HEK293 (cell line): ENCODE results near the gene HOXD1.

ENCODE experiments used
- CTCF ChIA-PET: fragments of 350-600 bp; formaldehyde crosslinking; extraction: SDS; loops from one replicate; lab custom pipeline; 2021; ENCODE audit warnings: antibody characterized with exemption; lab: Yijun Ruan, JAX
- POLR2A ChIA-PET: fragments of 300-600 bp; formaldehyde crosslinking; extraction: SDS; loops from one replicate; lab custom pipeline; 2020; ENCODE audit warnings: antibody characterized with exemption, inconsistent platforms; lab: Yijun Ruan, JAX
- H3K27ac ChIP-seq: fragments of 200-500 bp; sonication (Bioruptor generic); 2 replicates; pipeline ENCODE4 v1.5.1; 2014; ENCODE audit warnings: low read depth, low read length, control low read depth, inconsistent platforms; ENCODE audit errors: extremely low read depth
- H3K36me3 ChIP-seq, 2 experiments: fragments of 200-500 bp in 1 of 2; sonication (Bioruptor generic) in 1 of 2; 1 replicate in 1 of 2; 2 replicates in 1 of 2; pipeline ENCODE4 v1.5.1; 2014 to 2017; ENCODE audit warnings: inconsistent platforms in 2 of 2, low read length in 2 of 2; ENCODE audit not compliant: control insufficient read depth in 2 of 2, insufficient read depth in 1 of 2
- H3K4me1 ChIP-seq: fragments of 200-500 bp; sonication (Bioruptor generic); 2 replicates; pipeline ENCODE4 v1.5.1; 2014; ENCODE audit warnings: mild to moderate bottlenecking, low read length, inconsistent platforms; ENCODE audit not compliant: control insufficient read depth, insufficient read depth
- H3K4me3 ChIP-seq: 2 replicates; pipeline ENCODE4 v1.5.1; 2011; ENCODE audit warnings: low read depth, mild to moderate bottlenecking, control low read depth, low read length, moderate library complexity
- H3K9me3 ChIP-seq: fragments of 200-500 bp; sonication (Bioruptor generic); 2 replicates; pipeline ENCODE4 v1.5.1; 2014; ENCODE audit warnings: low read depth, low read length, inconsistent platforms; ENCODE audit not compliant: control insufficient read depth, insufficient read depth
- GFI1B ChIP-seq: fragments of 450-650 bp; formaldehyde crosslinking; IDR thresholded peaks from 2 replicates; pipeline ENCODE4 v1.5.1; 2016; ENCODE audit warnings: missing biosample characterization, missing genetic modification characterization
- GLI4 ChIP-seq: fragments of 450-650 bp; formaldehyde crosslinking; IDR thresholded peaks from 2 replicates; pipeline ENCODE4 v1.5.1; 2016; ENCODE audit warnings: missing biosample characterization, missing genetic modification characterization
- HOXD13 ChIP-seq: sonication (generic); formaldehyde crosslinking; IDR thresholded peaks from 2 replicates; pipeline ENCODE4 v1.8.0; 2022; ENCODE audit warnings: missing genetic modification reagents, borderline replicate concordance
- SCRT1 ChIP-seq: fragments of 450-650 bp; formaldehyde crosslinking; IDR thresholded peaks from 2 replicates; pipeline ENCODE4 v1.5.1; 2016; ENCODE audit warnings: missing biosample characterization, missing genetic modification characterization, borderline replicate concordance
- SP2 ChIP-seq: fragments of 450-650 bp; formaldehyde crosslinking; IDR thresholded peaks from 2 replicates; pipeline ENCODE4 v1.5.1; 2016; ENCODE audit warnings: missing biosample characterization, missing genetic modification characterization
- YY2 ChIP-seq: fragments of 450-650 bp; formaldehyde crosslinking; IDR thresholded peaks from 2 replicates; pipeline ENCODE4 v1.5.1; 2016; ENCODE audit warnings: missing biosample characterization, missing genetic modification characterization
- ZBTB20 ChIP-seq: fragments of 450-650 bp; formaldehyde crosslinking; IDR thresholded peaks from 2 replicates; pipeline ENCODE4 v1.5.1; 2016; ENCODE audit warnings: missing biosample characterization, missing genetic modification characterization
- ZNF112 ChIP-seq: fragments of 450-650 bp; formaldehyde crosslinking; IDR thresholded peaks from 2 replicates; pipeline ENCODE4 v1.5.0; 2017; ENCODE audit warnings: missing biosample characterization, missing genetic modification characterization
- ZNF211 ChIP-seq: fragments of 450-650 bp; formaldehyde crosslinking; IDR thresholded peaks from 2 replicates; pipeline ENCODE4 v1.5.1; 2016; ENCODE audit warnings: low read depth, missing biosample characterization, missing genetic modification characterization
- ZNF24 ChIP-seq: fragments of 450-650 bp; formaldehyde crosslinking; IDR thresholded peaks from 2 replicates; pipeline ENCODE4 v1.5.1; 2016; ENCODE audit warnings: missing biosample characterization, missing genetic modification characterization
- ZNF302 ChIP-seq: fragments of 450-650 bp; formaldehyde crosslinking; IDR thresholded peaks from 2 replicates; pipeline ENCODE4 v1.5.1; 2016; ENCODE audit warnings: missing biosample characterization, missing genetic modification characterization, low read depth
- ZNF398 ChIP-seq: fragments of 450-650 bp; formaldehyde crosslinking; IDR thresholded peaks from 2 replicates; pipeline ENCODE4 v1.5.1; 2017; ENCODE audit warnings: missing biosample characterization, missing genetic modification characterization
- ZNF423 ChIP-seq: fragments of 450-650 bp; formaldehyde crosslinking; IDR thresholded peaks from 2 replicates; pipeline ENCODE4 v1.5.1; 2016; ENCODE audit warnings: missing biosample characterization, missing genetic modification characterization
- ZNF544 ChIP-seq: fragments of 450-650 bp; formaldehyde crosslinking; IDR thresholded peaks from 2 replicates; pipeline ENCODE4 v1.5.0; 2017; ENCODE audit warnings: missing biosample characterization, missing genetic modification characterization
- ZNF549 ChIP-seq: fragments of 450-650 bp; IDR thresholded peaks from 2 replicates; pipeline ENCODE4 v1.5.1; 2018; ENCODE audit warnings: missing biosample characterization, missing genetic modification characterization, mild to moderate bottlenecking, inconsistent platforms, moderate library complexity
- ZNF626 ChIP-seq: fragments of 450-650 bp; sonication (Bioruptor Pico); formaldehyde crosslinking; IDR thresholded peaks from 2 replicates; pipeline ENCODE4 v1.5.1; 2018; ENCODE audit warnings: missing biosample characterization, missing genetic modification characterization, inconsistent platforms
- ZNF837 ChIP-seq: fragments of 450-650 bp; formaldehyde crosslinking; IDR thresholded peaks from 2 replicates; pipeline ENCODE4 v1.5.1; 2016; ENCODE audit warnings: missing biosample characterization, missing genetic modification characterization
- ZNF843 ChIP-seq: fragments of 450-650 bp; formaldehyde crosslinking; IDR thresholded peaks from 2 replicates; pipeline ENCODE4 v1.5.1; 2016; ENCODE audit warnings: missing biosample characterization, missing genetic modification characterization
- ZXDB ChIP-seq: fragments of 450-650 bp; formaldehyde crosslinking; IDR thresholded peaks from 2 replicates; pipeline ENCODE4 v1.5.1; 2016; ENCODE audit warnings: missing biosample characterization, missing genetic modification characterization
- TF ChIP-seq, protein P1 (sequence below): fragments of 450-650 bp; formaldehyde crosslinking; IDR thresholded peaks from 2 replicates; pipeline ENCODE4 v1.5.1; 2016; ENCODE audit warnings: missing biosample characterization, missing genetic modification characterization
- TF ChIP-seq, protein P2 (sequence below): fragments of 450-650 bp; formaldehyde crosslinking; IDR thresholded peaks from 2 replicates; pipeline ENCODE4 v1.5.1; 2016; ENCODE audit warnings: missing biosample characterization, missing genetic modification characterization

Gene HOXD1

DNA sequence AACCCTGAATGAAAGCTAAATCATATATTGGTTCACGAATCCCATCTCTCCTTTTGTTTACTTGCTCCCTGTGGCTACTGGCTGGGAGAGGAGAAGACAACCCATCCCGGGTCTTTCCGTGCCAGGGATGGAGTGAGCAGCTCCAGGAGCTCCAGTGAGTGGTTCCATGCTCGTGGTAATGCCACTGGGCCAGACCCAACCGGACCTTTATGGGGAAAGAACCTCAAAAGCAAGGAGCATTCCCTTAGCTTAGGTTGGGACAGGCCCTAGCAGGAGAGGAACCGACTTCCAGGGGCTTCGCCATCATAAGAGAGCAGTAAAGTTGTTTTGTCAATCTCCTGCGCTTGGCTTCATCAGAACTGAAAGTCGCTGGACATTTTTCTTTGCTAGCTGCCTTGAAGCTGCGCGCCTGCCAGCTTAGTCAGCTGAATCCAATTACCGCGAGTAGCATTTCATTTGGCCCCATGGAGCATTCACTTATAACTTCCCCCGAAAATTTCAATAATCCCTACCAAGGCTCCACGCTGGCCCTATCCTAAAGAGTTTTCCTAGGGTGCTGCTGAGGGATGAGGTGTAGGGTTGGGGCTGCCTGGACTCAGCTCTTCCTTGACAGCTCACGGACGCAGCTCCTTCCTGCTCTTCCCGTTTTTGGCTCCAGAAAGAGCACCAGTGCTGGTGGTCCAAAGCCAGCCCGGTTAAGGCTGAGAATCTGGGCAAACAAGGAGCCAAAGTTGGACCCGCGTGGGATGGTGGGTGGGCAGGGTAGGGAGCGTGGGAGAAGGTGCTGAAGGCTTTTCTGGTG is 26.4 kb upstream of the HOXD1 start (continued):
- TF ChIP-seq GFI1B (no peak), ZNF843 (tag by site-specific recombination) (no peak), SP2 (tag by site-specific recombination) (no peak), ZXDB (no peak), ZNF398 (no peak), SCRT1 (tag by site-specific recombination) (no peak), ZNF423 (tag by site-specific recombination) (no peak), ZNF302 (tag by site-specific recombination) (no peak), ZNF626 (tag by site-specific recombination) (no peak)
- TF ChIP-seq, all 188 proteins: peak for 0

DNA sequence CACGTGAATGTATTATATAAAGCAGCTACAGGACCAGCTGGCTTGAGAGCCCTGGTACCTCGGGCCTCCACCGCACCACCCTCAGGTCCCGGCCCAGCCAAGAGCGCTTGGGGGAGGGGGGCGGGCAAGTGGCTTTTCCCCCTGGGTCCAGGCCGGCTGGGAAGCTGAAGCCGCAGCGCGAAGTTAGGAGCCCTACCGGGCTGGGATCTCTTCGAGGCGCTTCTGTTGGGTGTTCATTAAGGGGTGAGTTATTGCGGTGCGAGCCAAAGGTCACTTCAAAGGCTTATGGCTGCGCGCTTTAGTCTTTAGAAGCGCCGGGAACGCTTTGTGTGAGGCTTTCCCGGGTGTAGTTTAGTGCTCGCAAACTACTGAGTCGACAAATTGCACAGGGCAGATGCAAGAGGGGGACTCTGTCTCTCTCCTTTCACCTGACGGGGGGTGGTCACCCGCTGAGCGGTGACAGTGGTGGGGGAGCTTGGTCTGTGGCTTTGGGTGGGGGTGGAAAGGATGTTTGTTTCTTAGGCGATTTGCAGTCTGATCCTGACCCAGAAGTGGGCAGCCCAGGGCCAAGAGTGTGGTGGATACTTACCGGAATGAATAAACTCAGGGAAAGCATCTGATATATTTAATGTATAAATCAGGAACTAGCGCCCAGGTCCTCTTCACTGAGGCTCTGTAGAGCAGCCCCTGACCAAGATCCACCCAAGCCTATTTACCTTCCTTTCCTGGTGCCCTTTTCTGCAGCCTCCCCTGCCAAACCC is 25.4 kb upstream of the HOXD1 start:
- H3K4me1 ChIP-seq: no peaks in the 10 kb centered on the region
- H3K9me3 ChIP-seq: no peaks in the 10 kb centered on the region
- no peak for TF ChIP-seq GLI4 (tag by site-specific recombination)
- TF ChIP-seq, protein P1, sequence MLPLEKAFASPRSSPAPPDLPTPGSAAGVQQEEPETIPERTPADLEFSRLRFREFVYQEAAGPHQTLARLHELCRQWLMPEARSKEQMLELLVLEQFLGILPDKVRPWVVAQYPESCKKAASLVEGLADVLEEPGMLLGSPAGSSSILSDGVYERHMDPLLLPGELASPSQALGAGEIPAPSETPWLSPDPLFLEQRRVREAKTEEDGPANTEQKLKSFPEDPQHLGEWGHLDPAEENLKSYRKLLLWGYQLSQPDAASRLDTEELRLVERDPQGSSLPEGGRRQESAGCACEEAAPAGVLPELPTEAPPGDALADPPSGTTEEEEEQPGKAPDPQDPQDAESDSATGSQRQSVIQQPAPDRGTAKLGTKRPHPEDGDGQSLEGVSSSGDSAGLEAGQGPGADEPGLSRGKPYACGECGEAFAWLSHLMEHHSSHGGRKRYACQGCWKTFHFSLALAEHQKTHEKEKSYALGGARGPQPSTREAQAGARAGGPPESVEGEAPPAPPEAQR (tag by site-specific recombination): no peak
- TF ChIP-seq, protein P2, sequence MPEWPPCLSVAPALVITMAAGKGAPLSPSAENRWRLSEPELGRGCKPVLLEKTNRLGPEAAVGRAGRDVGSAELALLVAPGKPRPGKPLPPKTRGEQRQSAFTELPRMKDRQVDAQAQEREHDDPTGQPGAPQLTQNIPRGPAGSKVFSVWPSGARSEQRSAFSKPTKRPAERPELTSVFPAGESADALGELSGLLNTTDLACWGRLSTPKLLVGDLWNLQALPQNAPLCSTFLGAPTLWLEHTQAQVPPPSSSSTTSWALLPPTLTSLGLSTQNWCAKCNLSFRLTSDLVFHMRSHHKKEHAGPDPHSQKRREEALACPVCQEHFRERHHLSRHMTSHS (tag by site-specific recombination): no peak
- no peak for TF ChIP-seq ZNF24 (tag by site-specific recombination)
- no peak for TF ChIP-seq ZNF837 (tag by site-specific recombination)
- TF ChIP-seq ZNF211: no peak
- TF ChIP-seq ZNF549 (tag by site-specific recombination): no peak
- no peak for TF ChIP-seq ZNF544 (tag by site-specific recombination)
- no peak for TF ChIP-seq YY2 (tag by site-specific recombination)
- no peak for TF ChIP-seq HOXD13 (CRISPR knock-in tag)
- no peak for TF ChIP-seq ZNF112
- TF ChIP-seq ZBTB20 (tag by site-specific recombination): no peak
- ChIA-PET POLR2A (no interaction called here), CTCF (no interaction called here)
- H3K4me3 ChIP-seq: no peak overlapping the region
- no peak overlapping the region for H3K27ac ChIP-seq
- peaks cover 0 to 18% of the 10 kb centered on the region in 2 experiments for H3K36me3 ChIP-seq
